OCI-LY3 (cell line): ENCODE results near the gene SLC12A7.

Source experiments
- CTCF ChIP-seq: fragments of 200-600, 300-600 bp; sonication (generic); IDR thresholded peaks from 2 replicates; pipeline ENCODE4 v1.5.1; 2014; ENCODE audit warnings: antibody characterized with exemption, low read length, low read depth
- EZH2phosphoT487 ChIP-seq: fragments of 200-600 bp; shearing (Covaris generic); IDR thresholded peaks from 2 replicates; pipeline ENCODE4 v1.6.1; 2018; ENCODE audit warnings: antibody characterized with exemption, mixed run types, low read depth

DNA sequence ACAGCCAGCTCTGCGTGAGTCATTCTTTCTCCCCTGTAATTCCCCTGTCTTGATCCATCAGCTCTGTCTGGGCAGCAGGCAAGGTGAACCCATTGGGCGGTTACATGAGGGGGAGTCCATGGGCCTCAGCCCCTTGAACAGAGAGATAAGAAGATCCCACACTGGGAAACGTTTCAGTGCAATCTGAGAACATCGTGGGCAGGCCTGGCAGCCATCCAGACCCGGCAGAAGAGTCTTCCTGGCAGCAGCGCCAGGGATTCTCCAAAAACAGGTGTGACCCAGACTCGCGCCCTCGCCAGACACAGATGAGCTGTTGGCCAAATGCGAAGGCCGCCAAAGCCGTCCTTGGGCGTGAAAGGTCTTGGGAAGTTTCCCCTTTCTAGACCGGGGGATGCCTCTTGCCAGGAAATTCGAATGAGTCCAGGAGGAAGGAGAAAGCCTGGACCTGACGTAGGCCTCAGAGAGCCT is 6.4 kb upstream of the SLC12A7 start:
- TF ChIP-seq CTCF: no peak
- TF ChIP-seq EZH2phosphoT487: no peak
